ENCODE measurements around the gene SPATA6. TPM values are rescaled to one million over a fixed set of nuclear protein-coding genes. Genes with fewer than 3 reads are reported as not detected.
"Not testable (repeated sequence)": the region's sequence is repeated elsewhere in the genome, so short reads cannot be mapped to it uniquely, and the experiment has no call there.

The SPATA6 gene
- total RNA-seq, 1 donor from 2014 or later, result 4.6 TPM

DNA sequence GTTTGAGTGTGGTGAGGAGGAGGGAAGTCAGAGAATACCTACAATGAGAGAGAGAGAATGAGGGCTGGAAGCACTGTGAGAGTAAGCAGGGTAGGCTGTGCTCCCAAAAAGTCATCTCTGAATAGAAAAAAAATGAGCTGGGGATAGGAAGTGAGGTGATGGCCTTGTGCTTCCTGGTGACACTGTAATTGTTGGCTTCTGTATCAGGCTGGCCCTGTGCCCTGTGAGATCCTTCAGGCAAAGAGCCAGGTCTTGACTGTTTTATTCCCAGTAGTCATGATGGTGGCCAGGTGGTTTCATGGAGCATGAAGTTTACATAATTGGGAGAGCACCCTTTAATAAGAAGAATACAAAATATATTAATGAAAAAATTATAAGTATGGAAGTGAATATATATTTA, 20.4 kb upstream of the SPATA6 start:
- Histone ChIP-seq H3K4me3 (ENCODE audit: low read depth, low read length) (no peak overlapping the region), H3K27me3 (ENCODE audit: control insufficient read depth, insufficient read depth, low read length) (no peaks in the 10 kb centered on the region), H3K36me3 (ENCODE audit: control insufficient read depth, insufficient read depth, low read length) (no peaks in the 10 kb centered on the region)
- TF ChIP-seq, protein P1, sequence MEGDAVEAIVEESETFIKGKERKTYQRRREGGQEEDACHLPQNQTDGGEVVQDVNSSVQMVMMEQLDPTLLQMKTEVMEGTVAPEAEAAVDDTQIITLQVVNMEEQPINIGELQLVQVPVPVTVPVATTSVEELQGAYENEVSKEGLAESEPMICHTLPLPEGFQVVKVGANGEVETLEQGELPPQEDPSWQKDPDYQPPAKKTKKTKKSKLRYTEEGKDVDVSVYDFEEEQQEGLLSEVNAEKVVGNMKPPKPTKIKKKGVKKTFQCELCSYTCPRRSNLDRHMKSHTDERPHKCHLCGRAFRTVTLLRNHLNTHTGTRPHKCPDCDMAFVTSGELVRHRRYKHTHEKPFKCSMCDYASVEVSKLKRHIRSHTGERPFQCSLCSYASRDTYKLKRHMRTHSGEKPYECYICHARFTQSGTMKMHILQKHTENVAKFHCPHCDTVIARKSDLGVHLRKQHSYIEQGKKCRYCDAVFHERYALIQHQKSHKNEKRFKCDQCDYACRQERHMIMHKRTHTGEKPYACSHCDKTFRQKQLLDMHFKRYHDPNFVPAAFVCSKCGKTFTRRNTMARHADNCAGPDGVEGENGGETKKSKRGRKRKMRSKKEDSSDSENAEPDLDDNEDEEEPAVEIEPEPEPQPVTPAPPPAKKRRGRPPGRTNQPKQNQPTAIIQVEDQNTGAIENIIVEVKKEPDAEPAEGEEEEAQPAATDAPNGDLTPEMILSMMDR (IDR thresholded peaks at IDR 0.05; ENCODE audit: insufficient read depth, low read length, poor library complexity, severe bottlenecking), result no peak
- DNase-seq (ENCODE audit: low read depth), result no peak

DNA sequence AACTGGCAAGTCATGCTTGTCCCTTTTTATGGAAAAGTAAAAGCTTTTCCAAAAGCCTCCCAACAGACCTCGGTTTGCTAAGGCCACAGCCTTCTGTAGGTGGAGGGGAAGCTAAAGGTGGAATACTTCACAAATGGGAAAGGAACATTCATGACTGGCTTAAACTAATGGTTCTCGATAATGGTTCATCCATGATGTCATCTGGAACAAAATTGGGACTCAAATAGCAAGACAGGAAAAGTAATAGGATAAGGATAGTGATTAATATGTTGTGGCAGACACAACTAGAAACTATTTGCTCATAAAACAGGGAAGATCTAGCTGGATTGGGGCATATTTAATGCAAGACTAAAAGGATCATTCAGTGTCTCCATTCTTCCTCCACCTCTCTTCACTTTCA, 16.7 kb upstream of the SPATA6 start:
- TF ChIP-seq, protein P1 (IDR thresholded peaks at IDR 0.05; ENCODE audit: insufficient read depth, low read length, poor library complexity, severe bottlenecking), result no peak
- H3K27me3 ChIP-seq (ENCODE audit: control insufficient read depth, insufficient read depth, low read length), result no peaks in the 10 kb centered on the region
- no peak for DNase-seq (ENCODE audit: low read depth)
- H3K4me3 ChIP-seq (ENCODE audit: low read depth, low read length), result no peak overlapping the region
- H3K36me3 ChIP-seq (ENCODE audit: control insufficient read depth, insufficient read depth, low read length), result no peaks in the 10 kb centered on the region

DNA sequence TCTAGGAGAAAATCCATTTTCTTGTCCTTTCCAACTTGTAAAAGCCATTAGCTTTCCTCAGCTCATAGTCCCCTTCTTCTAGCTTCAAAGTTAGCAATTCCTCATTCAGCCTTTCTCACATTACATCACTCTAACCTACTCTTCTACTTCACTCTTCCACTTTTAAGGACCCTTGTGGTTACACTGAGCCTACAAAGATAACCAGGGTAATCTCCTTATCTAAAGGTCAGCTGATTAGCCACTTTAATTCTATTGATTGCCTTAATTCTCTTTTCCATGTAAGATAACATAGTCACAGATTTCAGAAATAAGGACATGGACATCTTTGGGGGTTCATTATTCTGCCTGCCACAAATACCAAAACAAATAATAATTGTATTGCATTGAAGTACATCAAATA, 8.5 kb upstream of the SPATA6 start:
- H3K4me3 ChIP-seq (ENCODE audit: low read depth, low read length), result no peak overlapping the region
- TF ChIP-seq, protein P1 (IDR thresholded peaks at IDR 0.05; ENCODE audit: insufficient read depth, low read length, poor library complexity, severe bottlenecking), result no peak
- no peaks in the 10 kb centered on the region for H3K36me3 ChIP-seq (ENCODE audit: control insufficient read depth, insufficient read depth, low read length)
- H3K27me3 ChIP-seq (ENCODE audit: control insufficient read depth, insufficient read depth, low read length), result no peaks in the 10 kb centered on the region
- no peak for DNase-seq (ENCODE audit: low read depth)

DNA sequence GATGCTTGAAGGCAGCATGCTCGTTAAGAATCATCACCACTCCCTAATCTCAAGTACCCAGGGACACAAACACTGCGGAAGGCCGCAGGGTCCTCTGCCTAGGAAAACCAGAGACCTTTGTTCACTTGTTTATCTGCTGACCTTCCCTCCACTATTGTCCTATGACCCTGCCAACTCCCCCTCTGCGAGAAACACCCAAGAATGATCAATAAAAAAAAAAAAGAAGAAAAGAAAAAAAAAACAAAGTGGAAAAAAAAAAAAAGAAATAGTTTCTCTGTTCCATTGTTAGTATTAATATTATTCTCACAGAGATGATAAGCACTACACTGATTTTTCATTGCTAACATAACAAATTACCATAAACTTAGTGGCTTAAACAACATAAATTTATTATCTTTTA, 8.0 kb upstream of the SPATA6 start:
- not testable (repeated sequence) for H3K4me3 ChIP-seq (ENCODE audit: low read depth, low read length); H3K36me3 ChIP-seq (ENCODE audit: control insufficient read depth, insufficient read depth, low read length); DNase-seq (ENCODE audit: low read depth); H3K27me3 ChIP-seq (ENCODE audit: control insufficient read depth, insufficient read depth, low read length)

DNA sequence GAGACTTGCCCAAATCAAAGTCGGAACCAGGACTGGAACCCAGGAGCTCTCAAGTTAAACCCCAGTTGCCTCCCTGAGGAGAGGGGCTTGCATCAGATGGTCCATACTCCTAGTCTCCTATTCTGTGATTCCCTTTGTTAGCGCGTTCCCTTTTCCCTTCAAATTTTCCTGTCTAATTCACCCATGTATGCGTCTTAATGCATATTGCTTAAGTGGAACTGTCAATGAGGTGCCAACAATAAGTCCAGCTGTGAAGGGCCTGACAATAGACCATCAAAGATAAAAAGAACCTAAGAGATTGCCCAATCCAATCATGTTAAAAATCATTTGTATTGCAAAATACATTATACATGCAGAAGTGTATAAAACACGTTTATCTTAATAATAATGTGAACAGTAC, 634 bp upstream of the SPATA6 start:
- peak overlapping the region; percentile 87 for H3K4me3 ChIP-seq (ENCODE audit: low read depth, low read length)
- H3K36me3 ChIP-seq (ENCODE audit: control insufficient read depth, insufficient read depth, low read length), result no peaks in the 10 kb centered on the region
- DNase-seq (ENCODE audit: low read depth), result no peak
- H3K27me3 ChIP-seq (ENCODE audit: control insufficient read depth, insufficient read depth, low read length), result no peaks in the 10 kb centered on the region
- TF ChIP-seq, protein P1 (IDR thresholded peaks at IDR 0.05; ENCODE audit: insufficient read depth, low read length, poor library complexity, severe bottlenecking), result no peak

DNA sequence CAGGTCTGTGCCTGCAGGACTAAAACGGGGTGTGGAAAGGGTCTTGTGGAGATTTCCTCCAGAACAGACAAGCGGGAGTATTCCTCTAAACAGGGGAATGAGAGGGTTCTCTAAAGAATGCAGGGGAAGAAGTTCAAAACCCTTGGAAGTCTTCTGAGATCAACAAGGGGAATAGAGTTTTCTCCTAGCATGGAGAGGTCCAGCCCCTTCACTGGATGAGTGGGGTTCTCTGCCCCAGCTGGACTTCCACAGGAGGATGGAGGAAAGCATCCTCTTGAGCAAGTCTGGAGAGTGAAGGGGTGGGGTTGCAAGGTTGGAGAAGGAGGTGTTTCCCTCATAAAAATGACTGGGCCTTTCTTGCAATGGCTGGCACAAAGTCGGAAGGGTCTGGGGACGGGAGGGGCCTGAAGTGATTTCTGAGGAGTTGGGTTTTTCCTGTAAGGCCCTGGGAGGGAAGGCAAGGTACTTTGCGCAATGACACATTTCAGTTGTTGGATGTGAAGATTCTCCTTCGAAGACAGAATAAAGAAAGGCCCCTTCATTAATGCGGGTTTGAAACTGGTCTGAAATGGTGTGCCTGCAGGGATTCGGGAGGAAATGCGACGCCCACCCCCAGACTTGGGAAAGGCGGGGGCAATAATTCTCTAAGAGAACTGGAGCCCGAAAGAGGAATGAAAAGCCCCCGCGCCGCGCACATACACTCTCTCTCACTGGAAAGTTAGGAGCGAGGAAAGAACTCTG, 884 bp downstream of the SPATA6 start:
- peak overlapping the region; percentile 87 for H3K4me3 ChIP-seq (ENCODE audit: low read depth, low read length)
- DNase-seq (ENCODE audit: low read depth), result no peak
- no peaks in the 10 kb centered on the region for H3K36me3 ChIP-seq (ENCODE audit: control insufficient read depth, insufficient read depth, low read length)
- H3K27me3 ChIP-seq (ENCODE audit: control insufficient read depth, insufficient read depth, low read length), result no peaks in the 10 kb centered on the region
- TF ChIP-seq, protein P1 (IDR thresholded peaks at IDR 0.05; ENCODE audit: insufficient read depth, low read length, poor library complexity, severe bottlenecking), result no peak

All from kidney epithelial cell (primary cell).